Sigmoid colon (tissue), 4 donors: ENCODE results near the gene RNF223.

Experiments used
- CTCF ChIP-seq, 4 experiments: fragments of 450-650 bp in 3 of 4; fragments of 200-600 bp in 1 of 4; IDR thresholded peaks; one replicate each; pipeline ENCODE4 v1.5.1; 2016 to 2019; ENCODE audit warnings: antibody characterized with exemption in 4 of 4, mild to moderate bottlenecking in 3 of 4, moderate library complexity in 2 of 4
- POLR2A ChIP-seq, 2 donors: fragments of 450-650 bp; IDR thresholded peaks; one replicate each; pipeline ENCODE4 v1.6.1; 2016; ENCODE audit warnings: antibody characterized with exemption in 2 of 2, mild to moderate bottlenecking in 2 of 2, moderate library complexity in 2 of 2
- POLR2AphosphoS5 ChIP-seq, 4 donors: sonication (generic); formaldehyde crosslinking; IDR thresholded peaks; one replicate each; pipeline ENCODE4 v1.6.1; 2017; ENCODE audit warnings: antibody characterized with exemption in 4 of 4

- TF ChIP-seq CTCF (IDR thresholded peaks at IDR 0.05) (no peak), POLR2A (IDR thresholded peaks at IDR 0.05) (no peak), POLR2AphosphoS5 (IDR thresholded peaks at IDR 0.05) (no peak)
These were observed 44.7 kb upstream of the RNF223 start for GRCh38 chr1:1118876-1119220.
